HG02763 (cell line): ENCODE results near the gene KPNB1.

Source experiments
- ATAC-seq: cut with Tn5 transposase; IDR thresholded peaks from one replicate; pipeline ENCODE4 v1.9.1; 2021; ENCODE audit warnings: mild to moderate bottlenecking, moderate library complexity; ENCODE audit not compliant: unreplicated experiment

KPNB1 gene

GRCh38 chr17:47696717-47697642, 47.3 kb downstream of the KPNB1 start:
- ATAC-seq: no peak

GRCh38 chr17:47697906-47698711, 48.4 kb downstream of the KPNB1 start:
- ATAC-seq: no peak

- no peak for ATAC-seq
These were observed 49.2 kb downstream of the KPNB1 start for GRCh38 chr17:47698749-47699535.

GRCh38 chr17:47699536-47699840, 49.8 kb downstream of the KPNB1 start:
- no peak for ATAC-seq

- no peak for ATAC-seq
These were observed 51.0 kb downstream of the KPNB1 start for GRCh38 chr17:47700471-47701449.

- no peak for ATAC-seq
These were observed 51.9 kb downstream of the KPNB1 start for GRCh38 chr17:47701608-47702007.

GRCh38 chr17:47702391-47702995, 52.8 kb downstream of the KPNB1 start:
- ATAC-seq: no peak

GRCh38 chr17:47703191-47703591, 53.5 kb downstream of the KPNB1 start:
- no peak for ATAC-seq

- no peak for ATAC-seq
These were observed 54.0 kb downstream of the KPNB1 start for GRCh38 chr17:47703671-47704070.

GRCh38 chr17:47704116-47704515, 54.4 kb downstream of the KPNB1 start:
- ATAC-seq: no peak

- no peak for ATAC-seq
These were observed 55.0 kb downstream of the KPNB1 start for GRCh38 chr17:47704736-47705135.

GRCh38 chr17:47705536-47706530, 56.1 kb downstream of the KPNB1 start:
- ATAC-seq: no peak

GRCh38 chr17:47707056-47707804, 57.5 kb downstream of the KPNB1 start:
- ATAC-seq: no peak

- ATAC-seq: no peak
These were observed 58.2 kb downstream of the KPNB1 start for GRCh38 chr17:47707884-47708283.

- ATAC-seq: no peak
These were observed 58.7 kb downstream of the KPNB1 start for GRCh38 chr17:47708312-47708863.

- no peak for ATAC-seq
These were observed 59.3 kb downstream of the KPNB1 start for GRCh38 chr17:47708864-47709541.

- no peak for ATAC-seq
These were observed 59.9 kb downstream of the KPNB1 start for GRCh38 chr17:47709594-47709993.
